A204.1 (cell line): ENCODE measurements around the gene SLC25A22.

Experiments used
- FAIRE-seq: peaks from 2 replicates; lab custom pipeline; 2012; peaks lifted over from hg19 to GRCh38; lab: Jason Lieb, UNC

SLC25A22 gene

GRCh38 chr11:833849-834311 is 35.8 kb upstream of the SLC25A22 start:
- FAIRE-seq: no peak

GRCh38 chr11:833114-833791 is 35.2 kb upstream of the SLC25A22 start:
- no peak for FAIRE-seq

GRCh38 chr11:832529-833113 is 34.5 kb upstream of the SLC25A22 start, which contains the start of gene CD151:
Gene CD151 (plus strand): TSS chr11:832952. CDS start chr11:836070, 3,118 bp downstream.
- no peak for FAIRE-seq

- FAIRE-seq: no peak
Measured at GRCh38 chr11:831961-832528, 34.0 kb upstream of the SLC25A22 start.

- FAIRE-seq: no peak
Measured at GRCh38 chr11:831118-831864, 33.2 kb upstream of the SLC25A22 start.

- no peak for FAIRE-seq
Measured at GRCh38 chr11:830295-831117, 32.4 kb upstream of the SLC25A22 start.

GRCh38 chr11:829847-830294 is 31.8 kb upstream of the SLC25A22 start:
- no peak for FAIRE-seq

- no peak for FAIRE-seq
Measured at GRCh38 chr11:829176-829846, 31.2 kb upstream of the SLC25A22 start.

GRCh38 chr11:828506-829175 is 30.6 kb upstream of the SLC25A22 start:
- FAIRE-seq: no peak

- FAIRE-seq: no peak
Measured at GRCh38 chr11:827897-828192, 29.8 kb upstream of the SLC25A22 start, which contains the start of gene CRACR2B. Gene CRACR2B (plus strand): TSS chr11:827919. CDS start chr11:828608, 689 bp downstream.

- FAIRE-seq: no peak
Measured at GRCh38 chr11:827146-827896, 29.2 kb upstream of the SLC25A22 start.

- no peak for FAIRE-seq
Measured at GRCh38 chr11:826836-827145, 28.7 kb upstream of the SLC25A22 start.

- no peak for FAIRE-seq
Measured at GRCh38 chr11:826227-826621, 28.1 kb upstream of the SLC25A22 start.

GRCh38 chr11:825366-826226 is 27.5 kb upstream of the SLC25A22 start:
- no peak for FAIRE-seq

GRCh38 chr11:824942-825341 is 26.9 kb upstream of the SLC25A22 start:
- no peak for FAIRE-seq

GRCh38 chr11:824292-824880 is 26.3 kb upstream of the SLC25A22 start:
- no peak for FAIRE-seq

- FAIRE-seq: no peak
Measured at GRCh38 chr11:823441-824291, 25.6 kb upstream of the SLC25A22 start.
